Measurements from ENCODE around the gene NDE1.
"Not testable (repeated sequence)": the region's sequence is repeated elsewhere in the genome, so short reads cannot be mapped to it uniquely, and the experiment has no call there.

The NDE1 gene

GRCh38 chr16:15699819-15700218 is 49.8 kb downstream of the NDE1 start:
- no peak for DNase-seq (ENCODE audit: low read depth in 2 of 2)

- no peak for DNase-seq (ENCODE audit: low read depth in 2 of 2)
Observed at GRCh38 chr16:15701367-15701766, 51.3 kb downstream of the NDE1 start.

- DNase-seq (ENCODE audit: low read depth in 2 of 2): no peak
Observed at GRCh38 chr16:15701975-15702970, 52.2 kb downstream of the NDE1 start.

GRCh38 chr16:15703029-15703736 is 53.1 kb downstream of the NDE1 start:
- no peak for DNase-seq (ENCODE audit: low read depth in 2 of 2)

GRCh38 chr16:15704545-15704987 is 54.5 kb downstream of the NDE1 start:
- DNase-seq (ENCODE audit: low read depth in 2 of 2): peak; percentile 22 to 48

GRCh38 chr16:15705064-15705565 is 55.1 kb downstream of the NDE1 start:
- DNase-seq (ENCODE audit: low read depth in 2 of 2): no peak

GRCh38 chr16:15707332-15707731 is 57.3 kb downstream of the NDE1 start:
- no peak for DNase-seq (ENCODE audit: low read depth in 2 of 2)

GRCh38 chr16:15708096-15708495 is 58.1 kb downstream of the NDE1 start:
- no peak for DNase-seq (ENCODE audit: low read depth in 2 of 2)

GRCh38 chr16:15708997-15709396 is 59.0 kb downstream of the NDE1 start:
- DNase-seq (ENCODE audit: low read depth in 2 of 2): no peak

- DNase-seq (ENCODE audit: low read depth in 2 of 2): no peak
Observed at GRCh38 chr16:15714393-15715172, 64.5 kb downstream of the NDE1 start.

GRCh38 chr16:15715221-15715620 is 65.2 kb downstream of the NDE1 start:
- DNase-seq (ENCODE audit: low read depth in 2 of 2): no peak

- DNase-seq (ENCODE audit: low read depth in 2 of 2): no peak
Observed at GRCh38 chr16:15716694-15717447, 66.8 kb downstream of the NDE1 start.

GRCh38 chr16:15721018-15721417 is 71.0 kb downstream of the NDE1 start:
- DNase-seq (ENCODE audit: low read depth in 2 of 2): no peak

- DNase-seq (ENCODE audit: low read depth in 2 of 2): no peak
Observed at GRCh38 chr16:15723808-15724207, 73.8 kb downstream of the NDE1 start.

- no peak for DNase-seq (ENCODE audit: low read depth in 2 of 2)
Observed at GRCh38 chr16:15725641-15726240, 75.7 kb downstream of the NDE1 start.

- no peak for DNase-seq (ENCODE audit: low read depth in 2 of 2)
Observed at GRCh38 chr16:15726715-15727114, 76.7 kb downstream of the NDE1 start.

- DNase-seq (ENCODE audit: low read depth in 2 of 2): not testable (repeated sequence)
Observed at GRCh38 chr16:15727697-15728096, 77.7 kb downstream of the NDE1 start.

GRCh38 chr16:15729152-15729551 is 79.1 kb downstream of the NDE1 start:
- no peak for DNase-seq (ENCODE audit: low read depth in 2 of 2)

- DNase-seq (ENCODE audit: low read depth in 2 of 2): no peak
Observed at GRCh38 chr16:15732416-15732815, 82.4 kb downstream of the NDE1 start.

- DNase-seq (ENCODE audit: low read depth in 2 of 2): no peak
Observed at GRCh38 chr16:15735610-15736009, 85.6 kb downstream of the NDE1 start.

- no peak for DNase-seq (ENCODE audit: low read depth in 2 of 2)
Observed at GRCh38 chr16:15736529-15736928, 86.5 kb downstream of the NDE1 start.
